GM21390 (cell line): ENCODE data around the gene MYCN.
"Not testable (repeated sequence)": the region's sequence is repeated elsewhere in the genome, so short reads cannot be mapped to it uniquely, and the experiment has no call there.

Source experiments
- ATAC-seq: cut with Tn5 transposase; IDR thresholded peaks from one replicate; pipeline ENCODE4 v1.9.1; 2021; ENCODE audit not compliant: unreplicated experiment

MYCN gene

GRCh38 chr2:15939854-15940660 is at the start of gene MYCN:
TSS of gene MYCN (plus strand) at chr2:15940550. CDS start at chr2:15942065, 1,515 bp downstream.
- peak; percentile 14 for ATAC-seq

- no peak for ATAC-seq
These were observed 49.1 kb upstream of the MYCN start for GRCh38 chr2:15890936-15891905.

GRCh38 chr2:15892151-15892880 is 48.0 kb upstream of the MYCN start:
- no peak for ATAC-seq

- ATAC-seq = no peak
These were observed 47.3 kb upstream of the MYCN start for GRCh38 chr2:15893085-15893484.

- ATAC-seq = no peak
These were observed 46.5 kb upstream of the MYCN start for GRCh38 chr2:15893689-15894480.

- no peak for ATAC-seq
These were observed 45.7 kb upstream of the MYCN start for GRCh38 chr2:15894481-15895144.

GRCh38 chr2:15895615-15896469 is 44.5 kb upstream of the MYCN start:
- ATAC-seq = no peak

GRCh38 chr2:15896859-15897258 is 43.5 kb upstream of the MYCN start:
- no peak for ATAC-seq

GRCh38 chr2:15897431-15898098 is 42.8 kb upstream of the MYCN start:
- no peak for ATAC-seq

- ATAC-seq = no peak
These were observed 41.1 kb upstream of the MYCN start for GRCh38 chr2:15899327-15899612.

- ATAC-seq = no peak
These were observed 40.4 kb upstream of the MYCN start for GRCh38 chr2:15899751-15900493.

- no peak for ATAC-seq
These were observed 39.1 kb upstream of the MYCN start for GRCh38 chr2:15901095-15901807.

- ATAC-seq = no peak
These were observed 38.6 kb upstream of the MYCN start for GRCh38 chr2:15901808-15902130.

GRCh38 chr2:15903910-15904309 is 36.4 kb upstream of the MYCN start:
- not testable (repeated sequence) for ATAC-seq

- ATAC-seq = no peak
These were observed 35.1 kb upstream of the MYCN start for GRCh38 chr2:15905267-15905645.

GRCh38 chr2:15905986-15906491 is 34.3 kb upstream of the MYCN start:
- no peak for ATAC-seq

- ATAC-seq = no peak
These were observed 33.6 kb upstream of the MYCN start for GRCh38 chr2:15906778-15907177.
